GM18907 (cell line): ENCODE results near the gene SLC22A4.

Source experiments
- ATAC-seq: cut with Tn5 transposase; IDR thresholded peaks from one replicate; pipeline ENCODE4 v1.9.1; 2021; ENCODE audit warnings: mild to moderate bottlenecking, moderate library complexity; ENCODE audit not compliant: unreplicated experiment

Gene SLC22A4

DNA sequence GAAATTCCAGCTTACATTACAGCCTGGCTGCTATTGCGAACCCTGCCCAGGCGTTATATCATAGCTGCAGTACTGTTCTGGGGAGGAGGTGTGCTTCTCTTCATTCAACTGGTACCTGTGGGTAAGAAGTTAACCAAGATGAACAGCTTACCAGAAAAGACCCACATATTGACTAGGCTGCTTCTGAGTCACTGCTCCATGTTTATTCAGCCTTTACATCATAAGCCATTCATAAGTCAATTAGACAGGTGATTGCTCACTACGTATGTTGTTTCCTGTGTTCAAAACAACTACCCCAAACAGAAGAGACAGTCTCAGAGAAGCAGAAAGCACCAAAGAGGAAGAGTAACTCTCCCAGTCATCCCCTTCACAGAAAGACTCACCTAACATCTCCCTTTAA is 40.6 kb downstream of the SLC22A4 start:
- ATAC-seq = no peak

GRCh38 chr5:132335402-132335801 is 41.2 kb downstream of the SLC22A4 start:
- ATAC-seq = no peak

DNA sequence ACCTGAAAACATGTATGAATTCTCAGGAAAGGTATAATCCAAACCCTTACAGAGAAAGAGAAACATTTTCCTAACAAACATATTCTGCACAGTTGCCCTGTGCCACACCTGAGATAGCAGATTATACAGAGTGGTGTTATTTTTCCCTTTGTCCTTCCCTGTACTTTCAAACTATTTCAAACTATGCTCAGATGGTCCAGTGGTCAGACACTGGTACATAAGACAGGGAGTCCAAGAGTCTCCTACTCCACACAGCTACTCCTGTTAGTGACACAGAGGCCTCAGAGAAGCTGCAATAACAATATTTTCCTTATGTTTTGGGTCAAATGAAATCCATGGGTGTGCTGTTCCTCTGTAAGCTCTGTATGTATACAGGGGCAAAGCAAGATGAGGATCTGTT is 45.3 kb downstream of the SLC22A4 start:
- no peak for ATAC-seq

DNA sequence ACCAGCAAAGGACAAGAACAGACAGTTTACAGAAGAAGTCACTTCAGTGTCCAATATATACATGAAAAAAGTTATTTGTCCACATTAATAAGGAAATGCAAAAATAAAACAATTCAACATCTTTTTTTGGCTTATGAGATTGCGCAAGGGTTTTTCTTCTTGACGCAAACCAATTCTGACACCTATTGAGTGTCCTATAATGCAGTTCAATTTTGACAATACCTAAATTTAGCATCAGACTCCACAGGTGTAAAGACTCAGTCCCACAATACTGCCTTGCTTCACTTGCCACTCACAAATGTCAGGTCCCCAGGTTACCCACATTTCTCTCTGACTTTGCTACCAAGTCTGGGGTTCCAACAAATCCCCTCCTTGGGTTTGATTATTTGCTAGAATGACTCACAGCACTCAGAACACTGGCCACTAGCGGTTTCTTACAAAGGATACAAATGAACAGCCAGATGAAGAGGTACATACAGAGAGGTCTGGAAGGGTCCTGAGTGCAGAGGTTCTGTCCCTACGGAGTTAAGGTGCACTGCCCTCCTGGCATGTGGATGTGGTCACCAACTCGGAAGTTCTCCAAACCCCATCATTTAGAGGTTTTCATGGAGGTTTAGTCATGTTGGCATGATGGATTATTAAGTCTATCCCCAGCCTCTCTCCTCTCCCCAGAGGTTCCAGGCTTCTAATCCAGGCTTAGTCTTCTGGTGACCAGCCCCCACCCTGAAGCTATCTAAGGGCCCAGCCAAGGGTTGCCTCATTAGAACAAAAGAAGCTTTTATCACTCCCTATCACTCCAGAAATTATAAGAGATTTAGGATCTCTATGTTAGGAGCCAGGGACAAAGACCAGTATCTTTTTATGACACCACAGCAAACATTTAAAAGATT is 48.3 kb downstream of the SLC22A4 start:
- no peak for ATAC-seq

DNA sequence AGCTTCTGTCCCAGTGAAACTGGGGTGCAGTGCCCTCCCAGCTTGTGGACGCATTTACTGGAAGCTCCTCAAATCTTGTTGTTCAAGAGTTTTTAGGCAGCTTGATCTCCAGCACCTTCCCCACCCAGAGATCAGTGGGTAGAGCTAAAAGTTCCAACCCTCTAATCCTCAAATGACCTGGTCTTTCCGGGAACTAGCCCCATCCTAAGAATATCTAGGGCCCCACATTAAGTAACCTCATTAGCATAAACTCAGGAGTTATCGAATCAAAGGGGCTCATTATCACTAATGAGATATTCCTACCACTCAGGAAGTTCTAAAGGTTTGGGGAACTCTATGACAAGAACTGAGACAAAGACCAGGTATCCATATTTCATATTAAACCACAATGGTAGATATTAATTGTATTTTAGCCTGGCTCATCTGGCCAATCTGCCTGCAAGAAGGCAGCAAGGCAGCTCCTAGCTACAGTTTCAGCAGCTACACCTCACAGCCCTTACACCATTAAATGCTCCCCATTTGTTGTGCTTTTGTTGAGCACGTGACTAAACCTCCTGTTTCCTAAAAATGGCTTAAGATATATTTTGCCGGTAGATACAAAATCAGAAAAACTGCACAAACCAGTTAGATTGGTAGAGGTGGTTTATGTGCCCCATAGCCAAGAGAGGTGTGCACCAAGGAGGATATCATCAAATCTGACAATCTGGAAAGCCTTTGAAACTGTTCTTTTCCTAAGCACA is 50.8 kb downstream of the SLC22A4 start:
- ATAC-seq = no peak

GRCh38 chr5:132353486-132353995 is 59.3 kb downstream of the SLC22A4 start:
- no peak for ATAC-seq

- ATAC-seq = no peak
Measured at GRCh38 chr5:132354381-132355139, 60.4 kb downstream of the SLC22A4 start.

DNA sequence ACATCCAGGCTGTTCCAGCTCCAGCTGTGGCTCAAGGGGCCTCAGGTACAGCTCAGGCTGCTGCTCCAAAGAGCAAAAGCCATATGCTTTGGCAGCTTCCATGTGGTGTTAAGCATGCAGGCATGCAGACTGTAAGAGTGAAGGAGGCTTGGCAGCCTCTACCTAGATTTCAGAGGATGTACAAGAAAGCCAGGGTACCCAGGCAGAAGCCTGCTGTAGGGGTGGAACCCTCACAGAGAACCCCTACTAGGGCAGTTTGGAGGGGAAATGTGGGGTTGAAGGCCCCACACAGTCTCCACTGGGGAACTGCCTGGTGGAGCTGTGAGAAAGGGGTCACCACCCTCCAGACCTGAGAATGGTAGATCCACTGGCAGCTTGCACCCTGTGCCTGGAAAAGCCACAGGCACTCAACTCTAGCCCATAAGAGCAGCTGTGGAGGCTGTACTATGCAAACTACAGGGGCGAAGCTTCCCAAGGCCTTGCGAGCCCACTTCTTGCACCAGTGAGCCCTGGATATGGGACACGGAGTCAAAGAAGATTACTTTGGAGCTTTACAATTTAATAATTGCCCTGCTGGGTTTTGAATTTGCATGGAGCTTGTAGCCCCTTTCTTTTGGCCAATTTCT is 61.1 kb downstream of the SLC22A4 start:
- no peak for ATAC-seq

DNA sequence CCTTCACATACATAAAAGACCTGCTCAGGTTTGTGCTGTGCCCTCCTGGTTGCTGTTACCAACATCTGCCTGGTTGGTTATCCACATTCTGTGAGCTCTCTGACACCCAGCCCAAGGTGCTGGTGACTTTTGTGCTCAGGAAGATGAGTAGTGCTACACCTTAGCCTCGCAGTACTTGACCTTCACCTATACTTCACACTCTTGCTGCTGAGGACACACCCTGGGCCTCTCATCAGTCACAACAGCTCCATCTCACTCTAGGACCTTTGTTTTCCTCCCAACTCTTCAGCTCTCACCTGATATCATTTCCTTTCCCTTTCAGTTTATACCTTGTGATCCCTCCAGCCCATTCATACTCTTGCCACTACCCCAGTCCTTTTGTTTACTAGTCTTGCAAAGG is 64.6 kb downstream of the SLC22A4 start:
- no peak for ATAC-seq

GRCh38 chr5:132362086-132362485 is 67.9 kb downstream of the SLC22A4 start:
- no peak for ATAC-seq

GRCh38 chr5:132363431-132364112 is 69.4 kb downstream of the SLC22A4 start:
- ATAC-seq = no peak

DNA sequence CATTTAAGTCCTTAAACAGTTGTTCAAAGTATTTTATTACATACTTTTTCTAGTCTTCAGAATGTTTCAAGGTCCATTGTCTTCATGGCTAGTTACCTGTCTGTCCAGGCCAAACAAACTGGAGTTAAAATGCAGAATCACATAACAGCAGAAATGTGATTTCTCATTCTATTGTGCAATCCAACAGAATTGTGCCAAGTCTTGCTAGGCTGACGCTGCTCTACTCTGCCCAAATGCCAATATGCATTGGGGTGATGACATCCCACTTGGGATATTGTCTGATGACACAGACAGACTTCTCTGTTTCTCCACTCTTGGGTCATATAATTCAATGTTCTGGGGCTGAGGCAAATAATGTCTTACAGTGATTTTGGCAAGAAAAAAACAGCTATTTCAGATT is 70.1 kb downstream of the SLC22A4 start:
- no peak for ATAC-seq

DNA sequence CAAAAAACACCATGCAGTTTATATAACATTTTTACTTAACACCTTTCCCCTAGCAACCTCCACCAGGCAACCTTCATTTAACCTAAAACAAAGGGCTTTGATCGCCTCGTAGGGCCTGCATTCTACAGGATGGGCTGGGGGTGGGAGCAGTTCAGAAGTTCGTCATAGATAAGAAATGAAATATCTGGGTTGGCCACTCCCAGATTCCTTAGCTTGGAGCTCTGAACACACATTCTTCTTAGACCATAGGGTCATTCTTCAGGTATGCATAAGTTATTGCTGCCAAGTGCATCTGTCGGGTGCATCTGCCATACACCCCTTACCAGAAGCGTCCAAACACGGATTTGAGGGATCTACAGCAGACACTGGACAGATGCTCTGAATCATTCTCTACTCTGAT is 71.0 kb downstream of the SLC22A4 start:
- no peak for ATAC-seq

- ATAC-seq = no peak
Measured at GRCh38 chr5:132368186-132368585, 74.0 kb downstream of the SLC22A4 start.

DNA sequence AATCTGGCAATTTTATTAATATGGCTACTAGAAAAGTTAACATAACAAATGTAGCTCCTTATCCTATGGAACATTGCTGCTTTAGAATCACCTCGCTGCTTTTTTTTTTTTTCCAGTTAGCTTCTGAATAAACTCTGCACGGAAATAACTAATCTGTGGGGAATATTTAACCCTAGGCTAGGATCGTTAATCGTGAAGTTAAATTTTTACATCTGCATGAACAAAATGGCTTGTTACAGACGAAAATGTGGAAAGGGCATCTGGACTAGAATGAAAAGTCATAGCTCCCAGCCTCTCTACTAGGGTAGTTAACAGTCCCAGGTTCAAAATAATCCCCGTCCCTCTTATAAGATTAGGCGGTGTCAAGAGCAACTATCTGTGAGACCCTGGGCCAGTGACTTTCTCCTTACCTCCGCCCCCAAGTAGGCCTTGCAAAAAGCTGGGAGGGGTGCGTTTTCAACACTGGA is 74.8 kb downstream of the SLC22A4 start:
- ATAC-seq = no peak

DNA sequence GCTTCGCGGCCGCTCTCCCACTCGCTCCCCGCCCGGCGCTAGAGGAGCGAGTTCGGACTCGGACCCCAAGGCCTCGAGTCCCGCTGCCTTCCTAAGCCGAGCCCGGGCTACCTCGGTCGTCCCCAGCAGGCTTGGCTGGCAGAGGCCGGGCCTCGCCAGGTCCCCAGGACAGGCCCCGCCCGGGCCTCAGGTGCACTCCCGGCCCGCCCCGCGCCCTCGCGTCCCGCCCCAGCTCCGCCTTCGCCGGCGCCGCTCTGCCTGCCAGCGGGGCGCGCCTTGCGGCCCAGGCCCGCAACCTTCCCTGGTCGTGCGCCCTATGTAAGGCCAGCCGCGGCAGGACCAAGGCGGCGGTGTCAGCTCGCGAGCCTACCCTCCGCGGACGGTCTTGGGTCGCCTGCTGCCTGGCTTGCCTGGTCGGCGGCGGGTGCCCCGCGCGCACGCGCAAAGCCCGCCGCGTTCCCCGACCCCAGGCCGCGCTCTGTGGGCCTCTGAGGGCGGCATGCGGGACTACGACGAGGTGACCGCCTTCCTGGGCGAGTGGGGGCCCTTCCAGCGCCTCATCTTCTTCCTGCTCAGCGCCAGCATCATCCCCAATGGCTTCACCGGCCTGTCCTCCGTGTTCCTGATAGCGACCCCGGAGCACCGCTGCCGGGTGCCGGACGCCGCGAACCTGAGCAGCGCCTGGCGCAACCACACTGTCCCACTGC is 75.4 kb downstream of the SLC22A4 start, which contains the start of gene SLC22A5:
SLC22A5 (plus strand) TSS at position 237 of the 707 bp plus-strand sequence; CDS start at position 500, 263 bp downstream.
- peak; percentile 90 for ATAC-seq

GRCh38 chr5:132370181-132370970 is 76.2 kb downstream of the SLC22A4 start:
- peak; percentile 6 for ATAC-seq

DNA sequence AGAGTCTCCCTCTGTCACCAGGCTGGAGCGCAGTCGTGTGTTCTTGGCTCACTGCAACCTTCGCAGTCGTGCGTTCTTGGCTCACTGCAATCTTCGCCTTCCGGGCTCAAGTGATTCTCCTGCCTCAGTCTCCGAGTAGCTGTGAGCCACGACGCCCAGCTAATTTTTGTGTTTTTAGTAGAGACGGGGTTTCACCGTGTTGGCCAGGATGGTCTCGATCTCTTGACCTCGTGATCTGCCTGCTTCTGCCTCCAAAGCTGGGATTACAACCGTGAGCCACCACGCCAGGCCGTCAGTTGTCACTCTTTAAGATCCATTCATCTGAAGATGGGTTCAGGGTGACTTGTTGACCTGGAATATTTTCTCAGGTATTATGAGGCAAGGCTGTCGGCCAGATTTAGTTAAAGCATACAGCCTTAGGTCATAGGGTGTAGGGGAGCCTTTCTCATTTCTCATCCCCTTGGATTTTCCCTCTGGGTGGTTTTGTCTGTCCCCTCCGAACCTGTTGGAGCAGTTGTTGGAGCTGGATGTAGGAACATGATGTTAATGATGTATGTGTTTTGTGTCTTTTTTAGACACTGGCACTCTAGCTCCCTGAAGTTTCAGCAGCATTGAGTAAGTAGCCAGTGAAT is 76.9 kb downstream of the SLC22A4 start:
- ATAC-seq = no peak
